Measurements from ENCODE around the gene ARID5A. TPM values are rescaled to one million over a fixed set of nuclear protein-coding genes. Genes with fewer than 3 reads are reported as not detected.

Gene ARID5A
- total RNA-seq, 2 donors from 2014 or later: 152 to 231 TPM

DNA sequence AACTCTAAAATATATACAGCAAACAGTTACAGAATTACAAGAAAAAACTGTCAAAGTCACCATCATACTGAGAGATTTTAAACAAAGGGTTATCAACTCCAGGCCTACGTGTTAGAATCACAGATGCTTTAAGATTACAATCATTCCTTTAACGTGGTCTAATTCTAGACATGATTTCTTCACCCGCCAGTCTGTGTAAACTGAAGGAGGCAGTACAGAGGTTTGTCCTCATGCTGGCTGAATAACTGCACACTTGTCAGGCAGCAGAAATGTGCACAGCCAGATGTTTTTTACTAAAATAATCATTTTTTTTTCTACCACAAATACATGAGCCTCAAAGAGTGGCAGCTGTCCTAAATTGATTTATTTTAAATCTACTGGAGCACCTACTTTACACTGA is 15.9 kb upstream of the ARID5A start:
- Histone ChIP-seq H3K9me3 (no peaks in the 10 kb centered on the region), H3K4me3 (no peak overlapping the region), H3K36me3 (no peaks in the 10 kb centered on the region), H3K27ac (no peak overlapping the region), H3K27me3 (replicated peaks; ENCODE audit: insufficient read depth) (no peaks in the 10 kb centered on the region), H3K4me1 (ENCODE audit: control insufficient read depth in 1 of 2, low read depth in 2 of 2) (no peaks in the 10 kb centered on the region)
- ATAC-seq (ENCODE audit: insufficient number of reproducible peaks, low FRiP score, low read depth) (no peak), DNase-seq (ENCODE audit: low spot score) (no peak)
- TF ChIP-seq, protein P1, sequence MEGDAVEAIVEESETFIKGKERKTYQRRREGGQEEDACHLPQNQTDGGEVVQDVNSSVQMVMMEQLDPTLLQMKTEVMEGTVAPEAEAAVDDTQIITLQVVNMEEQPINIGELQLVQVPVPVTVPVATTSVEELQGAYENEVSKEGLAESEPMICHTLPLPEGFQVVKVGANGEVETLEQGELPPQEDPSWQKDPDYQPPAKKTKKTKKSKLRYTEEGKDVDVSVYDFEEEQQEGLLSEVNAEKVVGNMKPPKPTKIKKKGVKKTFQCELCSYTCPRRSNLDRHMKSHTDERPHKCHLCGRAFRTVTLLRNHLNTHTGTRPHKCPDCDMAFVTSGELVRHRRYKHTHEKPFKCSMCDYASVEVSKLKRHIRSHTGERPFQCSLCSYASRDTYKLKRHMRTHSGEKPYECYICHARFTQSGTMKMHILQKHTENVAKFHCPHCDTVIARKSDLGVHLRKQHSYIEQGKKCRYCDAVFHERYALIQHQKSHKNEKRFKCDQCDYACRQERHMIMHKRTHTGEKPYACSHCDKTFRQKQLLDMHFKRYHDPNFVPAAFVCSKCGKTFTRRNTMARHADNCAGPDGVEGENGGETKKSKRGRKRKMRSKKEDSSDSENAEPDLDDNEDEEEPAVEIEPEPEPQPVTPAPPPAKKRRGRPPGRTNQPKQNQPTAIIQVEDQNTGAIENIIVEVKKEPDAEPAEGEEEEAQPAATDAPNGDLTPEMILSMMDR (IDR thresholded peaks at IDR 0.05): no peak

DNA sequence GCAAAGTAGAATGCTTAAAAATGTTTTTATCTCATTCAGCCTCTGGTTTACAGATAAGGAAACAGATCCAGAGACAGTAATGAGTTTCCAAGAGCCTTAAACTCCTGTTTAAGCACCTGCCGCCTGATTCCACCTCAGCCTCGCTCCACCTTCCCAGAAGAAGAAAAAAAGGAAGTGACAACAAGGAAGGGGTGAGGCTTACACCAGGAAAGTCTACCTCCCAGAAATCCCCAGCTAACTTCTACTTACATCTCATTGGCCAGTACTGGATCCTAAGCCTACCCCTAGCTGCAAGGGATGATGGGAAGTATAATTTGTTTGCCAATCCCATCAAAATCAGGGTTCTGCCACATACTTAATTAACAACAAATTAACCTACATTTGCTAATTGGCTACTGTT is 15.3 kb upstream of the ARID5A start:
- Histone ChIP-seq H3K9me3 (no peaks in the 10 kb centered on the region), H3K4me1 (ENCODE audit: control insufficient read depth in 1 of 2, low read depth in 2 of 2) (no peaks in the 10 kb centered on the region), H3K27me3 (replicated peaks; ENCODE audit: insufficient read depth) (no peaks in the 10 kb centered on the region), H3K27ac (no peak overlapping the region), H3K36me3 (no peaks in the 10 kb centered on the region), H3K4me3 (no peak overlapping the region)
- no peak for ATAC-seq (ENCODE audit: insufficient number of reproducible peaks, low FRiP score, low read depth)
- TF ChIP-seq, protein P1 (IDR thresholded peaks at IDR 0.05): no peak
- DNase-seq (ENCODE audit: low spot score): no peak

- H3K4me3 ChIP-seq: no peak overlapping the region
- H3K27me3 ChIP-seq (replicated peaks; ENCODE audit: insufficient read depth): no peaks in the 10 kb centered on the region
- TF ChIP-seq, protein P1 (IDR thresholded peaks at IDR 0.05): no peak
- H3K9me3 ChIP-seq: no peaks in the 10 kb centered on the region
- ATAC-seq (ENCODE audit: insufficient number of reproducible peaks, low FRiP score, low read depth) (no peak), DNase-seq (ENCODE audit: low spot score) (no peak)
- H3K36me3 ChIP-seq: no peaks in the 10 kb centered on the region
- no peak overlapping the region for H3K27ac ChIP-seq
- peaks cover 0 to 9% of the 10 kb centered on the region in 2 donors for H3K4me1 ChIP-seq (ENCODE audit: control insufficient read depth in 1 of 2, low read depth in 2 of 2)
These were observed 14.0 kb upstream of the ARID5A start for GRCh38 chr2:96522304-96523203.

GRCh38 chr2:96523659-96524481 is 12.7 kb upstream of the ARID5A start:
- ATAC-seq (ENCODE audit: insufficient number of reproducible peaks, low FRiP score, low read depth): no peak

More at GRCh38 chr2:96523659-96524481, 12.7 kb upstream of the ARID5A start:
- no peaks in the 10 kb centered on the region for H3K27me3 ChIP-seq (replicated peaks; ENCODE audit: insufficient read depth)
- no peak for DNase-seq (ENCODE audit: low spot score)
- H3K27ac ChIP-seq: no peak overlapping the region
- H3K36me3 ChIP-seq: no peaks in the 10 kb centered on the region
- no peak overlapping the region for H3K4me3 ChIP-seq
- H3K9me3 ChIP-seq: no peaks in the 10 kb centered on the region
- TF ChIP-seq, protein P1 (IDR thresholded peaks at IDR 0.05): no peak
- peaks cover 6 to 21% of the 10 kb centered on the region in 2 donors for H3K4me1 ChIP-seq (ENCODE audit: control insufficient read depth in 1 of 2, low read depth in 2 of 2)

All from thoracic aorta (tissue), 2 donors.